Stomach smooth muscle (tissue), 2 donors: ENCODE results near the gene TMPRSS13.

Experiments
- H3K27ac ChIP-seq: one replicate; pipeline ENCODE4 v1.7.0; 2013; ENCODE audit warnings: mild to moderate bottlenecking, low read length, inconsistent platforms
- H3K27me3 ChIP-seq, 2 donors: one replicate each; pipeline ENCODE4 v1.7.0; 2013; ENCODE audit warnings: low read length in 2 of 2; ENCODE audit not compliant: insufficient read depth in 2 of 2, control insufficient read depth in 1 of 2
- H3K36me3 ChIP-seq, 2 donors: one replicate each; pipeline ENCODE4 v1.7.0; 2013; ENCODE audit warnings: low read length in 2 of 2; ENCODE audit not compliant: control insufficient read depth in 2 of 2, insufficient read depth in 2 of 2
- H3K4me1 ChIP-seq: one replicate; pipeline ENCODE4 v1.7.0; 2013; ENCODE audit warnings: low read length; ENCODE audit not compliant: control insufficient read depth, insufficient read depth
- H3K4me3 ChIP-seq, 2 donors: one replicate each; pipeline ENCODE4 v1.7.0; 2013; ENCODE audit warnings: low read length in 2 of 2
- H3K9ac ChIP-seq, 2 donors: one replicate each; pipeline ENCODE4 v1.7.0; 2013; ENCODE audit warnings: low read length in 2 of 2, mild to moderate bottlenecking in 1 of 2
- H3K9me3 ChIP-seq, 2 donors: one replicate each; pipeline ENCODE4 v1.7.0; 2013; ENCODE audit warnings: low read length in 2 of 2; ENCODE audit not compliant: control insufficient read depth in 2 of 2
- donor health status: healthy.
- donor health status: Pancreatic carcinoma.

Gene TMPRSS13

GRCh38 chr11:117969160-117969991 is 40.2 kb upstream of the TMPRSS13 start:
- H3K9ac ChIP-seq = no peak overlapping the region
- H3K4me1 ChIP-seq = no peaks in the 10 kb centered on the region
- H3K36me3 ChIP-seq = no peaks in the 10 kb centered on the region
- no peak overlapping the region for H3K27ac ChIP-seq
- peaks cover 0 to 7% of the 10 kb centered on the region in 2 donors for H3K27me3 ChIP-seq
- no peaks in the 10 kb centered on the region for H3K9me3 ChIP-seq
- H3K4me3 ChIP-seq = no peak overlapping the region

- Histone ChIP-seq H3K36me3 (no peaks in the 10 kb centered on the region), H3K9ac (no peak overlapping the region), H3K27me3 (peaks cover 0 to 5% of the 10 kb centered on the region in 2 donors), H3K4me3 (no peak overlapping the region), H3K27ac (no peak overlapping the region), H3K9me3 (no peaks in the 10 kb centered on the region), H3K4me1 (no peaks in the 10 kb centered on the region)
Measured at GRCh38 chr11:117966908-117967307, 37.7 kb upstream of the TMPRSS13 start.

- Histone ChIP-seq H3K27me3 (no peaks in the 10 kb centered on the region), H3K36me3 (no peaks in the 10 kb centered on the region), H3K27ac (no peak overlapping the region), H3K9ac (no peak overlapping the region), H3K4me3 (no peak overlapping the region), H3K9me3 (no peaks in the 10 kb centered on the region), H3K4me1 (no peaks in the 10 kb centered on the region)
Measured at GRCh38 chr11:117962826-117963225, 33.6 kb upstream of the TMPRSS13 start.

GRCh38 chr11:117961896-117962295 is 32.7 kb upstream of the TMPRSS13 start:
- Histone ChIP-seq H3K4me1 (no peaks in the 10 kb centered on the region), H3K4me3 (no peak overlapping the region), H3K9ac (no peak overlapping the region), H3K9me3 (no peaks in the 10 kb centered on the region), H3K27ac (no peak overlapping the region), H3K36me3 (no peaks in the 10 kb centered on the region), H3K27me3 (no peaks in the 10 kb centered on the region)

- H3K9ac ChIP-seq = no peak overlapping the region
- no peaks in the 10 kb centered on the region for H3K4me1 ChIP-seq
- no peaks in the 10 kb centered on the region for H3K27me3 ChIP-seq
- H3K27ac ChIP-seq = no peak overlapping the region
- no peak overlapping the region for H3K4me3 ChIP-seq
- no peaks in the 10 kb centered on the region for H3K9me3 ChIP-seq
- H3K36me3 ChIP-seq = no peaks in the 10 kb centered on the region
Measured at GRCh38 chr11:117960406-117960805, 31.2 kb upstream of the TMPRSS13 start.

GRCh38 chr11:117959438-117960149 is 30.4 kb upstream of the TMPRSS13 start:
- Histone ChIP-seq H3K4me3 (no peak overlapping the region), H3K9me3 (no peaks in the 10 kb centered on the region), H3K4me1 (no peaks in the 10 kb centered on the region), H3K27ac (no peak overlapping the region), H3K36me3 (no peaks in the 10 kb centered on the region), H3K9ac (no peak overlapping the region), H3K27me3 (no peaks in the 10 kb centered on the region)

DNA sequence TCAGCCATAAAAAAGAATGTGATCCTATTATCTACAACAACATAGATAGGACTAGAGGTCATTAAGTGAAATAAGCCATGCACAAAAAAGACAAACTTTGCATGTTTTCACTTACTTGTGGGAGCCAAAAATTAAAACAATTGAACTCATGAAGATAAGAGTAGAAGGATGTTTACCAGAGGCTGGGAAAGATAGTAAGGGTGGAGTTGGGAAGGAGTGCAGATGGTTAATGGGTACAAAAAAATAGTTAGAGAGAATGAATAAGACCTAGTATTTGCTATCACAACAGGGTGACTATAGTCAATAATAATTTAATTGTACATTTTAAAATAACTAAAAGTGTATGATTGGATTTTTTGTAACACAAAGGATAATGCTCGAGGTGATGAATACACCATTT is 29.7 kb upstream of the TMPRSS13 start:
- Histone ChIP-seq H3K36me3 (no peaks in the 10 kb centered on the region), H3K4me1 (no peaks in the 10 kb centered on the region), H3K27me3 (no peaks in the 10 kb centered on the region), H3K9ac (no peak overlapping the region), H3K27ac (no peak overlapping the region), H3K4me3 (no peak overlapping the region), H3K9me3 (no peaks in the 10 kb centered on the region)

GRCh38 chr11:117953024-117953671 is 23.9 kb upstream of the TMPRSS13 start:
- Histone ChIP-seq H3K4me1 (peaks cover 2% of the 10 kb centered on the region), H3K27me3 (peaks cover 0 to 3% of the 10 kb centered on the region in 2 donors), H3K9me3 (no peaks in the 10 kb centered on the region), H3K36me3 (no peaks in the 10 kb centered on the region), H3K9ac (no peak overlapping the region), H3K27ac (no peak overlapping the region), H3K4me3 (no peak overlapping the region)

GRCh38 chr11:117950993-117951961 is 22.1 kb upstream of the TMPRSS13 start:
- no peak overlapping the region for H3K9ac ChIP-seq
- peaks cover 5% of the 10 kb centered on the region for H3K4me1 ChIP-seq
- H3K4me3 ChIP-seq = no peak overlapping the region
- H3K27me3 ChIP-seq = peaks cover 0 to 5% of the 10 kb centered on the region in 2 donors
- H3K27ac ChIP-seq = no peak overlapping the region
- no peaks in the 10 kb centered on the region for H3K9me3 ChIP-seq
- H3K36me3 ChIP-seq = no peaks in the 10 kb centered on the region

GRCh38 chr11:117950301-117950700 is 21.1 kb upstream of the TMPRSS13 start:
- Histone ChIP-seq H3K4me1 (peaks cover 5% of the 10 kb centered on the region), H3K9me3 (no peaks in the 10 kb centered on the region), H3K27me3 (peaks cover 0 to 5% of the 10 kb centered on the region in 2 donors), H3K4me3 (no peak overlapping the region), H3K9ac (no peak overlapping the region), H3K27ac (no peak overlapping the region), H3K36me3 (no peaks in the 10 kb centered on the region)
